ENCODE data around the gene SUMO4. TPM values are rescaled to one million over a fixed set of nuclear protein-coding genes. Genes with fewer than 3 reads are reported as not detected.

SUMO4 gene
- total and polyA plus RNA-seq, 12 donors: 0.06 to 0.68 (median 0.37) TPM; not detected in 1

DNA sequence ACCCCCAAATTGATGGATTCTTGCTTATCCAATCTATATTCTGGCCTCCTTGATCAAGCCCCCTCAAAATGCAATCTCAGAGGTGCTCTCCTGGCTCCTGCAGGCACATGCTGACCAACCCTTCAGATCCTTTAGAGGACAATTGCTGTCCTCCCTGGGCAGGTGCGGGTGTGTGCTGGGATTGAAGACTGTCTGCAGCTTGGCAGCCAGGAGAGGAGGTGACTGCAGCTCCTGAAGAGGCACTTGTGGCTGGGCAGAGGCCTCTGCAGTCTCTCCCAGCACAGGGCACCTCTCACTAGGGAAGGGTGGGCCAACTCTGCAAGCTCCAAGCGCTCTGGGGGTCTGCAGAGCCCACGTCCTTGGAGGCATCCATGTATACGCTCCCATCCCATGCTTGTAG, 28.5 kb downstream of the SUMO4 start:
- Histone ChIP-seq H3K27me3 (peaks cover 0 to 17% (median 0%) of the 10 kb centered on the region in 7 donors), H3K27ac (no peak overlapping the region), H3K9me3 (no peaks in the 10 kb centered on the region), H3K4me1 (peaks cover 0 to 14% (median 8%) of the 10 kb centered on the region in 9 donors), H3K36me3 (no peaks in the 10 kb centered on the region), H3K4me3 (no peak overlapping the region)
- TF ChIP-seq, protein P1, sequence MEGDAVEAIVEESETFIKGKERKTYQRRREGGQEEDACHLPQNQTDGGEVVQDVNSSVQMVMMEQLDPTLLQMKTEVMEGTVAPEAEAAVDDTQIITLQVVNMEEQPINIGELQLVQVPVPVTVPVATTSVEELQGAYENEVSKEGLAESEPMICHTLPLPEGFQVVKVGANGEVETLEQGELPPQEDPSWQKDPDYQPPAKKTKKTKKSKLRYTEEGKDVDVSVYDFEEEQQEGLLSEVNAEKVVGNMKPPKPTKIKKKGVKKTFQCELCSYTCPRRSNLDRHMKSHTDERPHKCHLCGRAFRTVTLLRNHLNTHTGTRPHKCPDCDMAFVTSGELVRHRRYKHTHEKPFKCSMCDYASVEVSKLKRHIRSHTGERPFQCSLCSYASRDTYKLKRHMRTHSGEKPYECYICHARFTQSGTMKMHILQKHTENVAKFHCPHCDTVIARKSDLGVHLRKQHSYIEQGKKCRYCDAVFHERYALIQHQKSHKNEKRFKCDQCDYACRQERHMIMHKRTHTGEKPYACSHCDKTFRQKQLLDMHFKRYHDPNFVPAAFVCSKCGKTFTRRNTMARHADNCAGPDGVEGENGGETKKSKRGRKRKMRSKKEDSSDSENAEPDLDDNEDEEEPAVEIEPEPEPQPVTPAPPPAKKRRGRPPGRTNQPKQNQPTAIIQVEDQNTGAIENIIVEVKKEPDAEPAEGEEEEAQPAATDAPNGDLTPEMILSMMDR (IDR thresholded peaks at IDR 0.05): no peak
- WGBS, 2 donors: 88 to 96% methylated on average over 4 of the region's 4 CpGs
- intact Hi-C loops (cut with DNase I): loop anchor here in 1 of 10 donors (5.0 kb wide), 1 partner anchor 336 kb away; no protein-coding TSS in a partner anchor
- ATAC-seq: no peak
- no peak for DNase-seq

DNA sequence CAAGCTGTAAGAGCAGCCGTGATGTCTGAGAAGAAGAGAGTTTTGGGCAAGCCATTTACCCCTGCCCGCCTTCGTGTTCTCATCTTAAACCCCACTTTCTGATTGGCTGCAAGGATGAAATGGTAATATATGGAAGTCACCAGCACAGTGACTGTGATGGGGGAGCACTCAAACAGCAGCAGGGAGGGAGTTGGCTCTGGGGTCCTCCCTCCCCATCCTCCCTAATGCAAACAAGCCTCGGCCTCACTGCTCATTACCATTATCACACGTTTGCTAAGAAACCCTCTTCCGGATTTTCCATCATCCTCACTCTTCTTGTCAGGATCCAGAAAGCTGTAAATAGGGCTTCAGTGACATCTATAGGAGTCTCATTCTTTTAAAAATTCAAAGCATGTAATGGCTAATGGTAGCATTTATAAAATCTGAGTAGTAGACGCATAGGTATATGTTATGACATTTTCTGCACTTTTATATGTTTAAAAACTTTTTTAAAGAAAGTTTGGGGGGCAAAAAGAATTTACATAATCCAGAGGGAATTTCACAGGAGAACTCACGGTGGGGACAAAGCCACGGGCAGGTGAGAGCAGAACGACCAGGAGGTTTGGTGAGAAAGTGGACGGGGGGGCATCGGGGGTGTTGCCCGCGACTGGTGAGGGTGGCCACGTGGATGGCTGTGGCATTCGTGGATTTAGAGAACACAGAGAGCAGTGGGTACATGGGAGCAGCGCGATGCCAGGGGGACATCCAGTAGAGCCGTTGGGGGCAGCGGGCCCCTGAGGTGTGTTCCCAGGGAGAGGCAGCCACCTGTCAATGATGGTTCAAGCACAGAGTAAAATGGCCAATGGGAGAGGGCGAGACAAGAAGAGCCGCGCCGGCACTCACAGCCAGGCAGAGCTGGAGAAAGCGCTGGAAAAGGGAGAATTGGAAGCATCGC, 29.6 kb downstream of the SUMO4 start:
- no peak for ATAC-seq
- WGBS, 2 donors: 87 to 88% methylated on average over 26 of the region's 26 CpGs

DNA sequence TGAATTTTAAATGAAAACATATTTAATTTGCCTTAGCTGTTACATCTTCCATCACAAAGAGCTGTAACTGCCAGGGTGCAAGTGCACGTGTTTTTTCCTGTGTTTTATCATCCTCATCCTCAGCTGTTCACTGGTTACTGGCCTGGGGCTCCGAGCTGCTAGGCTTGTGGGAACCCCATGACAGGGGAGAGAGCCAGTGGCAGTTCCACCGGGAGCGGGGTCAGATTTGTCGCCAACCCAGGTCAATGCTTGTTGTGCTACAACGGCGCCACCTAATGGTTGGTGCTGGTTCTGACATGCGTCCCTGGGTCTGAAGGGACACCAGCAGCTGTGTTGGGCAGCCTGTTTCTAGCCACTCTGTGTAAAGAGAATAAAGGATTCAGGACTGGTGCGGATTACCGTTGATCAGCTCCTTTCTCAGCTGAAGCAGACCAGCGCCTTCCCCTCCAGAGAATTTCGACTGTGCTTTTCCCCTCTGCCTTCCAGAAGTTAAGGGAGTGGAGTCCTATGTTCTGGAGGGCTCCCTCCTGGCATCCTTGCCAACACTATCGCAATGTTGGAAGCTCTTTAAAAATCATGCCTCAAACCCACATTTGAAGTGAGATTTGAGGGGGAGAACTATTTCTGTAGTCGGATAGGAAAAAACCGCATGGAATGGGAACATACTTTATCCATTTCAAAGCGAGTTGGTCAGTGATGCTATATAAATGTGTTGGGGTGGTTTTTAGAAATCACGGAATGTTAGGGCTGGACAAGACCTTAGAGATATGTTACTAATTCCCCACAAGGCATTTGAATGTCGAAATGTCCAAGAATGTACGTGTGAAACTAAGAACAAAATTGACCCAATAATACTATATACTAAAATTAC, 32.1 kb downstream of the SUMO4 start:
- intact Hi-C loops (cut with DNase I): loop anchor here (1.0 to 10.0 kb wide), 12 partner anchors 83 to 405 kb away; no protein-coding TSS in a partner anchor
- Histone ChIP-seq H3K27ac (no peak overlapping the region), H3K9me3 (no peaks in the 10 kb centered on the region), H3K27me3 (peaks cover 0 to 22% (median 0%) of the 10 kb centered on the region in 7 donors), H3K36me3 (no peaks in the 10 kb centered on the region), H3K4me3 (no peak overlapping the region), H3K4me1 (peaks cover 0 to 7% (median 0%) of the 10 kb centered on the region in 9 donors)
- DNase-seq (peak; percentile 87 to 89), ATAC-seq (peak; percentile 89 to 97 (median 93))
- 28 to 30% methylated on average over 19 of the region's 19 CpGs for WGBS, 2 donors
- TF ChIP-seq, protein P1 (IDR thresholded peaks at IDR 0.05): peak; percentile 78 to 97 (median 95)

More for the DNA sequence above, 29.6 kb downstream of the SUMO4 start:
- DNase-seq: no peak
- TF ChIP-seq, protein P1 (IDR thresholded peaks at IDR 0.05): no peak
- H3K27ac ChIP-seq: no peak overlapping the region
- intact Hi-C loops (cut with DNase I): loop anchor here in 7 of 10 donors (2.0 to 10.0 kb wide), 8 partner anchors 85 to 402 kb away; no protein-coding TSS in a partner anchor
- H3K27me3 ChIP-seq: peaks cover 0 to 17% (median 0%) of the 10 kb centered on the region in 7 donors
- H3K36me3 ChIP-seq: no peaks in the 10 kb centered on the region
- H3K4me3 ChIP-seq: no peak overlapping the region
- no peaks in the 10 kb centered on the region for H3K9me3 ChIP-seq
- H3K4me1 ChIP-seq: peaks cover 0 to 7% (median 0%) of the 10 kb centered on the region in 9 donors

GRCh38 chr6:149433405-149433804, 33.3 kb downstream of the SUMO4 start:
- H3K27me3 ChIP-seq: peaks cover 0 to 22% (median 0%) of the 10 kb centered on the region in 7 donors
- 87 to 90% methylated on average over 2 of the region's 2 CpGs for WGBS, 2 donors
- H3K36me3 ChIP-seq: no peaks in the 10 kb centered on the region
- H3K9me3 ChIP-seq: no peaks in the 10 kb centered on the region
- intact Hi-C loops (cut with DNase I): loop anchor here in 8 of 10 donors (2.0 to 10.0 kb wide), 8 partner anchors 81 to 406 kb away; no protein-coding TSS in a partner anchor
- H3K4me1 ChIP-seq: peaks cover 0 to 7% (median 0%) of the 10 kb centered on the region in 9 donors
- DNase-seq (no peak), ATAC-seq (no peak)
- H3K27ac ChIP-seq: no peak overlapping the region
- TF ChIP-seq, protein P1 (IDR thresholded peaks at IDR 0.05): no peak
- H3K4me3 ChIP-seq: no peak overlapping the region
